ENCODE measurements around the gene CAPS2.

CAPS2 gene

GRCh38 chr12:75366629-75367028 lies 36.5 kb upstream of the CAPS2 start:
- no peak overlapping the region for H3K4me3 ChIP-seq (replicated peaks; ENCODE audit: insufficient read depth, low read length)
- no peaks in the 10 kb centered on the region for H3K27me3 ChIP-seq (ENCODE audit: insufficient read depth, poor library complexity, severe bottlenecking)
- H3K27ac ChIP-seq (replicated peaks): no peak overlapping the region
- no peak for TF ChIP-seq POLR2AphosphoS5 (IDR thresholded peaks at IDR 0.05; ENCODE audit: low read depth)
- TF ChIP-seq REST (IDR thresholded peaks at IDR 0.05; ENCODE audit: insufficient replicate concordance, low read depth): no peak
- TF ChIP-seq GABPA (IDR thresholded peaks at IDR 0.05; ENCODE audit: low read depth): no peak
- TF ChIP-seq CTCF (IDR thresholded peaks at IDR 0.05; ENCODE audit: insufficient read depth, low read length): no peak
- TF ChIP-seq SPI1 (IDR thresholded peaks at IDR 0.05; ENCODE audit: borderline replicate concordance, low read depth): no peak
- DNase-seq (ENCODE audit: low read depth in 1 of 2, low spot score in 1 of 2): no peak

GRCh38 chr12:75364919-75365318 lies 34.8 kb upstream of the CAPS2 start:
- TF ChIP-seq SPI1 (IDR thresholded peaks at IDR 0.05; ENCODE audit: borderline replicate concordance, low read depth) (peak; percentile 15; the same call in 1 of the 2 replicates), REST (IDR thresholded peaks at IDR 0.05; ENCODE audit: insufficient replicate concordance, low read depth) (no peak)
- no peak overlapping the region for H3K4me3 ChIP-seq (replicated peaks; ENCODE audit: insufficient read depth, low read length)
- no peaks in the 10 kb centered on the region for H3K27me3 ChIP-seq (ENCODE audit: insufficient read depth, poor library complexity, severe bottlenecking)
- DNase-seq (ENCODE audit: low read depth in 1 of 2, low spot score in 1 of 2): peak; percentile 72 to 89
- no peak overlapping the region for H3K27ac ChIP-seq (replicated peaks)

GRCh38 chr12:75361408-75361807 lies 31.3 kb upstream of the CAPS2 start:
- TF ChIP-seq CTCF (IDR thresholded peaks at IDR 0.05; ENCODE audit: insufficient read depth, low read length) (no peak), POLR2AphosphoS5 (IDR thresholded peaks at IDR 0.05; ENCODE audit: low read depth) (0 out of 2 replicates have a peak, but pooled peaks have one; percentile 41)
- Histone ChIP-seq H3K27me3 (ENCODE audit: insufficient read depth, poor library complexity, severe bottlenecking) (no peaks in the 10 kb centered on the region), H3K27ac (replicated peaks) (peak overlapping the region; percentile 37), H3K4me3 (replicated peaks; ENCODE audit: insufficient read depth, low read length) (no peak overlapping the region)
- peak; percentile 54 to 86 for DNase-seq (ENCODE audit: low read depth in 1 of 2, low spot score in 1 of 2)

GRCh38 chr12:75360920-75361319 lies 30.8 kb upstream of the CAPS2 start:
- no peak for DNase-seq (ENCODE audit: low read depth in 1 of 2, low spot score in 1 of 2)
- no peak overlapping the region for H3K4me3 ChIP-seq (replicated peaks; ENCODE audit: insufficient read depth, low read length)
- no peaks in the 10 kb centered on the region for H3K27me3 ChIP-seq (ENCODE audit: insufficient read depth, poor library complexity, severe bottlenecking)
- H3K27ac ChIP-seq (replicated peaks): peak overlapping the region; percentile 37
- no peak for TF ChIP-seq GABPA (IDR thresholded peaks at IDR 0.05; ENCODE audit: low read depth)
- no peak for TF ChIP-seq REST (IDR thresholded peaks at IDR 0.05; ENCODE audit: insufficient replicate concordance, low read depth)
- no peak for TF ChIP-seq POLR2AphosphoS5 (IDR thresholded peaks at IDR 0.05; ENCODE audit: low read depth)
- no peak for TF ChIP-seq CTCF (IDR thresholded peaks at IDR 0.05; ENCODE audit: insufficient read depth, low read length)
- no peak for TF ChIP-seq SPI1 (IDR thresholded peaks at IDR 0.05; ENCODE audit: borderline replicate concordance, low read depth)

Data from HL-60 (cell line).